T-helper 2 cell (primary cell): ENCODE results near the gene SLC30A10.
"Not testable (repeated sequence)": the region's sequence is repeated elsewhere in the genome, so short reads cannot be mapped to it uniquely, and the experiment has no call there.

Experiments used
- DNase-seq, 5 experiments: peaks; one replicate each; pipeline versions ENCODE4 v3.0.0 to v3.0.0-alpha.2; 2012 to 2022

SLC30A10 gene

DNA sequence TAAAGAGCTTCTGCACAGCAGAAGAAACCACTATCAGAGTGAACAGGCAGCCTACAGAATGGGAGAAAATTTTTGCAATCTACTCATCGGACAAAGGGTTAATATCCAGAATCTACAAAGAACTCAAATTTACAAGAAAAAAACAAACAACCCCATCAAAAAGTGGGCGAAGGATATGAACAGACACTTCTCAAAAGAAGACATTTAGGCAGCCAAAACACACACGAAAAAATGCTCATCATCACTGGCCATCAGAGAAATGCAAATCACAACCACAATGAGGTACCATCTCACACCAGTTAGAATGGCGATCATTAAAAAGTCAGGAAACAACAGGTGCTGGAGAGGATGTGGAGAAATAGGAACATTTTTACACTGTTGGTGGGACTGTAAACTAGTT lies 36.5 kb downstream of the SLC30A10 start:
- DNase-seq: not testable (repeated sequence)

DNA sequence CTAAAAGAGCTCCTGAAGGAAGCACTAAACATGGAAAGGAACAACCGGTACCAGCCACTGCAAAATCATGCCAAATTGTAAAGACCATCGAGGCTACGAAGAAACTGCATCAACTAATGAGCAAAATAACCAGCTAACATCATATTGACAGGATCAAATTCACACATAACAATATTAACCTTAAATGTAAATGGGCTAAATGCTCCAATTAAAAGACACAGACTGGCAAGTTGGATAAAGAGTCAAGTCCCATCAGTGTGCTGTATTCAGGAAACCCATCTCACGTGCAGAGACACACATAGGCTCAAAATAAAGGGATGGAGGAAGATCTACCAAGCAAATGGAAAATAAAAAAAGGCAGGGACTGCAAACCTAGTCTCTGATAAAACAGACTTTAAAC lies 39.7 kb downstream of the SLC30A10 start:
- DNase-seq: not testable (repeated sequence)

DNA sequence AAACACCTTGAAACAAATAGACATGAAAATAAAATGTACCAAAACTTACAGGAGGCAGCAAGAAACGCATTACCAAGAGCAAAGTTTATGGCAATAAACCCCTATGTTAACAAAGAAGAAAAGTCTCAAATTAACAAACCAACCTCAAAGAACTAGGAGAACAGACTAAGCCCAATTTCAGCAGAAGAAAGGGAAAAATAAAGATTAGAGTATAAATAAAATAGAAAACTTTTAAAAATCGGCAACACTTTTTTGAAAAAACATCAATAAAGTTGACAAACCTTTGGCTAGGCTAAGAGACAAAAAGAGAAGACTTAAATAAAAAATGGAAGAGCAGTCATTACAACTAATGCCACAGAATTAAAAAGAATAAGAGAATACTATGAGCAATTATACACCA lies 42.7 kb downstream of the SLC30A10 start:
- no peak for DNase-seq

DNA sequence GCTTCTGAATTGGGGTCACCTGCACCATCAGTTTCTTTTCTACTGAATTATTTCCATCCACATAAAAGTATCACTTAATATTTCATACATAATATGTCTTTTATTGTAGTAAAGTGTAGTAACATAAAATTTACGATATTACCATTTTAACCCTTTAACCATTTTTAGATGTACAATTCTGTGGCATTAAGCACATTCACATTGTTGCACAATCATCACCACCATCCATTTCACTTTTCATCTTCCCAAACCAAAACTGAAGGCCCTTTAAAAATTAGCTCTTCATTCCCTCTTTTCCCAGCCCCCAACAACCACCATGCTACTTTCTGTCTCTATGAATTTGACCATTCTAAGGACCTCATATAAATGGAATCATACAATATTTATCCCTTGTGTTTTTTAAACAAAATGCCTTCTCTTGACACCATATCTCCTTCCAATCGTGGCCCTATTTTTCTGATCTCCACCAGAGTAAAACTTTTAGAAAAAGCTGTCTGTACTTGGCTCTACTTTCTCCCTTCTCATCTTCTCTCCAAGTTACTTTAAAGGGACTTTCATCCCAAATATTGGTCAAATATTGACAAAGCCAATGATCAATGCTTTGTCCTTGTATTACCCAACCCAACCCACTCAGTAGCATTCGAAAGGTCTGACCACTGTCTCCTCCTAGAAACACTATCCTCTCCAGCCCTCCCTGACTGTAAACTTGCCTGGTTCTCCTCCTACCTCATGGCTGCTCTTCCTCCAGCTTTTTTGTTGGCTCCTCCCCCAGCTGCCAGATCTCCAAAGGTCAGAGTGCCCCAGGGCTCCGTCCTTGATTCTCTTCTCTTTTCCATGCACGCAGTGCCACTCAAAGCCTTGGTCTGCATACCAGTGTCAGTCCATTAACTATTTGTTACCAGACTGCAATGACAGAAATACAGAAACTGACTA lies 44.7 kb downstream of the SLC30A10 start:
- no peak for DNase-seq

DNA sequence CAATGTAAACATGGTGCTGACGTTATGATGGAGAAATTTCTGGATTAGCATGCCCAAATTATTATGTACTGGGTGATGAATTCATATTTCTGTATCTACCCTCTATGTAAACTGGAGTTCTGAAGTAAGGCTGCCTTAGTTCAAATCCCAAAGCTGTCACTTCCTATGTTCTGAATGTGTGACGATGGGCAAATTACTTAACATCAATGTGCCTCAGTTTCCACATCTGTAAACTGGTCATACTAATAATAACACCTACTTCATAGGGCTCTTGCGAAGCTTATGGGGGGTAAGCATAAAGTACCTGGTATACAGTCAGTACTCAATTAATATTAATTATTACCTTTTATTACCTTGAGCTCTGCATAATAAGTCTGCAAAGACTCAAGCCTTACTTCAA lies 45.6 kb downstream of the SLC30A10 start:
- no peak for DNase-seq

DNA sequence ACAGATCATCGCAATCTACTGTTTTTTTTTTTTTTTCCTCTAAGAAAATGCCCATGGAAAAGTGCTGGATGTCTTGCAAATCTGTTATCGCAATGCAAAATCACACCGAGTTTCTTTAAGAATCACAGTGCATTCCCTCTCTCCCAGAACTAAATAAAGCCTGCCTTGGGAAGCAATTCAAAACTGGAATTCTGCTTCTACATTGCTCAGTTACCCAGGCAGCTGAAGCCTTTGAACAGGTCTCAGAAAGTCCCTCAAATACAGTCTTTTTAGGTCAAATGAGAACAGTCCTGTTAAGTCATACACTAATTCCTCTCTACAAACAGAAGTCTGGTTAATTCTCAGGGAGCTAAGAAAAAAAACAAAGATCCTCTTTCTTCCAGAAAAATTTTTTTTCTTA lies 46.3 kb downstream of the SLC30A10 start:
- DNase-seq: no peak

DNA sequence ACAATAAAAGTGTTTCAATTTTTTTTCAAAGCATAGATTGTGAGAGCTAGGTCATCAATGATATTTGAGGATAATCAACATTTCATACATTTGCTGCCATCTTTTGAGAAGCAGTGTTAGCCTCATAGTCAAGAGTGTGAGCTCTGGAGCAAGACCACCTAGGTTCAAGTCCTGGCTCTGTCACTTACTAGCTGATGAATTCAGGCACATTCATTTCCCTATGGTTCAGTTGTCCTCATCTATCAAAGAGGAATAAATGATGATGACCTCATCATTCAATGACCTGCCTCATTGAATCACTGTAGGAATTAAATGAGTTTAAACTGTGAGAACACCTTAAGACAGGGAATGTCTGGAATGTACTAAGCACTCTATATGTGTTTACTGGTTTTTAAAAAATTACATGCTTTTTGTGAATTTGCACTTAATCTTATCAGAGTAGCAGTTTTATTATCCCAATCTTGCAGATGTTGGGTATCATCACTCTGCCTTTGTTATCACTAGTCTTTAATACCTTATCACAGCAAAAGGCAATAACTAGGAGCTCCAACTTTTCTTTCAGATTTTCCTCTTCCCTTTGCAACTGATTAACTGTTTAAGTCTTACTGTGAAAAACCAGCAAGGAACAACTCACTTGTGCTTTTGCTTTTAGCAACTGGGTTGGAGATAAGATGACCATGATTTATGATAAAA lies 47.4 kb downstream of the SLC30A10 start:
- DNase-seq: no peak

DNA sequence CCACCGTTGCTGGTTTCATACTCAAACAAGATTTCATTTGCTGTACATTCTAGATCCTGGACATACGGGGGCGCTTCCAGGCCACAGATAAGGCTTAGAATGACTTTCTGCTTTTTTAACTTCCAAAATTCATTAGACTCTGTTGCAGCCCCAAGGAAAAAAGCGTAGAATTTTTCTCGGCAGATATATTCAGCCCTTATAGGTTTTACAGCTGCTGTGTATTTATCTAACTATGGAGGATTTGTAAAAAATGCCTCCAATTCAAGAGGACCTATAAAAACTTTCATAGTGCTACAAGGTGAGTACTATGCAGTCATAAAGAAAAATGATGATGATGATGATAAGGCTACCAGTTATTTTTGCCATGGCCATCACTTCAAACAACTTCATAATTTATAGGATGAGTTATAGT lies 51.6 kb downstream of the SLC30A10 start:
- no peak for DNase-seq

DNA sequence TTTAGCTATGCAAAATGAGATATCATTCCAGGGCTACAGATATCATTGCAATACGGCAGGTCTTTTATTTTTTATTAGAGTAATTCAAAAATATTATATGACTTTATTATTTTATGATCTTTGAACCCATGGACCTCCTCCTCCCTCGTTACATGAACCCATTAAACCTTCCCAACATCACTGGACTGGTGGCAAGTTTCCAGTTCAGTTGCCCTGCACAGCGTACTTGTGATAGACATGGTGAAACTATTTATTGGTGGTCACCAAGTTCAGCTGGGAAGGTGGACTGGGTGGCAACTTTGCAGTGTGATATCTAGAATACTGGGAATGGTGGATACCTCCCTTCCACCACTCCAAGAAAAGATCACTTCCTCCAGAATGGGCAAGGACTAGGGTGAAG lies 52.5 kb downstream of the SLC30A10 start:
- no peak for DNase-seq

DNA sequence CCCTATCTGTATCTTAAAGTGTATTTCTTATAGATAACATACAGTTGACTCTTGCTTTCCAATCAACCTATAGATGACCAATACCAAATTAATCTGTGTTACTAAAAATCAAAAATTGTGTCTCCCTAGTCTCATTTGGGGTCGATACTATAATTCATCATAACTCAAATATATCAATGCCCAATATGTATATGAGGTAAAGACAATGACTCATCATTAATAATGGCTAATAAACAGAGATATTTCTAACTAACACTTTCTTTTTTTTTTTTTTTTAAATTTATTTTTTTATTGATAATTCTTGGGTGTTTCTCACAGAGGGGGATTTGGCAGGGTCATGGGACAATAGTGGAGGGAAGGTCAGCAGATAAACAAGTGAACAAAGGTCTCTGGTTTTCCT lies 55.8 kb downstream of the SLC30A10 start:
- not testable (repeated sequence) for DNase-seq

DNA sequence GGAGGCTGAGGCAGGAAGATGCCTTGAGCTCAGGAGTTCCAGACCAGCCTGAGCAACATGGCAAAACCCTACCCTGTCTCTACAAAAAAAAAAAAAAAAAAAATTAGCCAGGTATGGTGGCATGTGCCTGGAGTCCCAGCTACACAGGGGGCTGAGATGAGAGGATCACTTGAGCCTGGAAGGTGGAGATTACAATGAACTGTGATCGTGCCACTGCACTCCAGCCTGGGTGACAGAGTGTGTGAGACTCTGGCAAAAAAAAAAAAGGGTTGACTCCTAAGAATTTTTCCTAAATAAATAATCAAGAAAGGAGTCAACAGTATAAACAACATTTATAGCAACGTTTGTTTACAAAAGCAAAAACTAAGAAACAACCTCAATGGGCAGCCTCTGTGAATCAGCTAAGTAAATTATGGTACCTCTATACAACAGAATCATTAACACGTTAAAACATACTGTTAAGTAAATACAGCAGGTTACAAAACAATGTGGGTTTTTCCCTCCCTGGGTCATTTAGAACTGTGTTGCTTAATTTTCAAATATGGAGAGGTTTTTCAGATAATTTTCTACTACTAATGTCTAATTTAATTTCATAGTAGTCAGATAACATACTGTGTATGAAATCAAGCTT lies 56.8 kb downstream of the SLC30A10 start:
- DNase-seq: no peak

DNA sequence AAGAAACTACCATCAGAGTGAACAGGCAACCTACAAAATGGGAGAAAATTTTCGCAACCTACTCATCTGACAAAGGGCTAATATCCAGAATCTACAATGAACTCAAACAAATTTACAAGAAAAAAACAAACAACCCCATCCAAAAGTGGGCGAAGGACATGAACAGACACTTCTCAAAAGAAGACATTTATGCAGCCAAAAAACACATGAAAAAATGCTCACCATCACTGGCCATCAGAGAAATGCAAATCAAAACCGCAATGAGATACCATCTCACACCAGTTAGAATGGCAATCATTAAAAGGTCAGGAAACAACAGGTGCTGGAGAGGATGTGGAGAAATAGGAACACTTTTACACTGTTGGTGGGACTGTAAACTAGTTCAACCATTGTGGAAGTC lies 59.7 kb downstream of the SLC30A10 start:
- not testable (repeated sequence) for DNase-seq
